Measurements from ENCODE around the gene SLC1A6.
A peak's percentile ranks its signal among the peaks of the same experiment; 100 is the strongest.
"Not testable (repeated sequence)": the region's sequence is repeated elsewhere in the genome, so short reads cannot be mapped to it uniquely, and the experiment has no call there.

The SLC1A6 gene

GRCh38 chr19:14954071-14954655 is 25.5 kb downstream of the SLC1A6 start:
- no peak for DNase-seq

DNA sequence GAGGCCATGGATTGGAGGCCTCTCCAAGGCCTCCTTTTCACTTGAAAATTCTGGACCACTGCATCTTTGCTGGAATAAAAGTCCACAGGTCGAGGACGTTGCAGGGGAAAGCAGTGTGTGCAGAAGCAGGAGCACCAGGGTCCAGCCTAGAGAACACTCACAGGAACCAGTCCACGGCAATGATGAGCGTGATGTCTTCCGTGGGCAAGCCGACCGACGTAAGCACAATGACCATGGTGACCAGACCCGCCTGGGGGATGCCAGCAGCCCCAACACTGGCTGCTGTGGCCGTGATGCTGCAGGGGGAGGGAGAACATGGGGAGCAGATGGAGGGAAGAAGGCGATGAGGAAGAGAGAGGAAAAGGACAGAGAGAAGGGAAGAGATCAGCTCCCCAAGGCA is 26.9 kb downstream of the SLC1A6 start:
- DNase-seq: no peak

DNA sequence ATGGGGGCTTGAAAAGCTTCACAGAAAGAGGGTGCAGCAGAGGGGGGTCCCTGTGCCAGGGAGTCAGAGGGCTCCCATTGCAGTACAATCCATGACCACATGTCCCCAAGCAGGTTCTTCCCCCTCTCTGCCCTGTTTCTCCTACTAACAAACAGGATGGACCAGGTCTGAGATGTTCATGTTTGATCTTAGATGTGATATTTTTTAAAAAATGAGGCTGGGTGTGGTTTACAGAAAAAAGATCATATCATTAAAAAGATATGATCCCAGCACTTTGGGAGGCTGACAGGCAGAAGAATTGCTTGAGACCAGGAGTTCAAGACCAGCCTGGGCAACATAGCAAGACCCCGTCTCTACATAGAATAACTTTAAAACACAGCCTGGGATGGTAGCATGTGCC is 29.2 kb downstream of the SLC1A6 start:
- no peak for DNase-seq

DNA sequence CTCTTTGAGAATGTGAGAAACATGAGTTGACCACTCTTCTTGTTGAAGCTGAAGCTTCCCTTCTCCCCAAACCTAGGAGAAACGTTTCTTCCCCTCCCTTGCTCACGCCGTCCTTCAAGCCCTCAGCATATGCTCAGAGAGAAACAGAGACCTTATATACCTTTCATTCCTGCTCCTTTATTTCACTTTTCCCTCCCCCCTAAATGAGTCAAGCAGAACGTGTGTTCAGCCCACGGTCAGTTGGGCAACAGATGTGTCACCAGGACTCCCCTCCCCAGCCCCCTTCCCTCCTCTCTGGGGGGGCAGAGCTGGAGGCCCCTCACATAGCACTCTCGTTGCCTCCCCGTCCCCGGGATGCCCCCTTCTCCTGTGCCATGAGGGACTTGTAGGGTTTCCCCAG is 29.8 kb downstream of the SLC1A6 start:
- no peak for DNase-seq

DNA sequence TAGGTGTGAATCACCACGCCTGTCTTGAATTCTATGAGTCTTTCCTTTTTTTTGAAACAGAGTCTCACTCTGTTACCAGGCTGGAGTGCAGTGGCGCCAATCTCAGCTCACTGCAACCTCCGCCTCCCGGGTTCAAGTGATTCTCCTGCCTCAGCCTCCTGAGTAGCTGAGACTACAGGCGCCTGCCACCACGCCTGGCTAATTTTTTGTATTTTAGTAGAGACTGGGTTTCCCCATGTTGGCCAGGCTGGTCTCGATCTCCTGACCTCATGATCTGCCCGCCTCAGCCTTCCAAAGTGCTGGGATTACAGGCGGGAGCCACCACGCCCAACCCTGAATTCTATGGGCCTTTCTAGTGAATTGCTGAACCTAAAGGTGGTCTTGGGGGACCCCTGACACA is 30.3 kb downstream of the SLC1A6 start:
- not testable (repeated sequence) for DNase-seq

DNA sequence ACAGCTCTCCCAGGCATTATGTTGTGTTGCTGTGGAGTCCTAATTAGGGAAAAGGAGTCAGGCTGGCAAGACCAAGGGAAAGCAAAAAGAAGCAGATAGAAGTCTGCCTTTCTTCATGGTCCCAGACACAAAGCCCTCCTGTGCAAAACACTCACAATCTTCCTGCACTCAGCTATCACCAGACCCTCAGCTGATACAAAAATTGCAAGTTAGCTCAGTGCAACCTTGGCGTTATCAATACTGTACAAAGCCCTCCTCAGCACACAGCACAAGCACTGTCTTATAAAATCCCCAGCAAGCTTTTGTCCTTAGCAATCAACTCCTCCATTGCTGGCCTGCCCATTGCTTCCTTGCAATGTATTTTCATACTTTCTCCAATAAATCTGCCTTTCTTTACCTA is 35.2 kb downstream of the SLC1A6 start:
- DNase-seq: no peak

DNA sequence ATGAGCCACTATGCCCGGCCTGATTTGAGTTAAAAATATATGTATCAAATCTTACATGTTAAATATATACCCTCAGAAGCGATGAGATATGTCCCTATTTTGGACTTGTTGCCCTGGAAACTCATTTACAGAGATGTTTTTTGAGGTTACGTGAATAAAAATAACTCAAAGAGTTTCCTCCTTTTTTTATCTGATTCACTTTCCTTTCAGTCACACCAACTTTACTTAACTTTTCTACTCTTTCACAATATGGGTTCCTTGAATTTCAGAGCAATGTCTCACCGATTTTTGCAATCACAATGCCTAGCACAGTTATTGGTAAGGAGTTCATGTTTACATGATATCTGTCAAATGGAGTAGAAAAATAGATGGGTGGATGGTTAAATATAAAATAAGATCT is 36.1 kb downstream of the SLC1A6 start:
- DNase-seq: no peak

DNA sequence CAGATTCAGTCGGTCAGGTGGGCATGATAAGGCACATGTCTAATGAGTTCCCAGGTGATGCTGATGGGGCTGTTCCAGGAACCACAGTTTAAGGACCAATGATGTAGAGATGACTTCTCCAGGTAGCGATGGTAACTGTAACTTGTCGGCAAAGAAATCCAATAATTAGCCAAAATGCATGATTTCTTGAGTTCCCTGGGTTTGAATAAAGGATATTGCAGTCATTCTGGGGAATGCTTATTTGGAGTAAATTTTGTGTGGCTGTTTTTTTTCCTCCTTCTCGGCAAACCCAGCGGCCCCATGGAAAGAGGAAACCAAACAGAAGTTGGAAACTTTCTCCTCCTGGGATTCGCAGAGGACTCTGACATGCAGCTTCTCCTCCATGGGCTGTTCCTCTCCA is 38.5 kb downstream of the SLC1A6 start, which contains the start of gene OR7C2:
Gene OR7C2, plus strand, starts transcription at position 301 of the 400 bp plus-strand sequence. Its CDS starts 0 bp downstream, at position 301.
- DNase-seq: no peak

- no peak for DNase-seq
Observed at GRCh38 chr19:14940266-14940665, 39.4 kb downstream of the SLC1A6 start.

DNA sequence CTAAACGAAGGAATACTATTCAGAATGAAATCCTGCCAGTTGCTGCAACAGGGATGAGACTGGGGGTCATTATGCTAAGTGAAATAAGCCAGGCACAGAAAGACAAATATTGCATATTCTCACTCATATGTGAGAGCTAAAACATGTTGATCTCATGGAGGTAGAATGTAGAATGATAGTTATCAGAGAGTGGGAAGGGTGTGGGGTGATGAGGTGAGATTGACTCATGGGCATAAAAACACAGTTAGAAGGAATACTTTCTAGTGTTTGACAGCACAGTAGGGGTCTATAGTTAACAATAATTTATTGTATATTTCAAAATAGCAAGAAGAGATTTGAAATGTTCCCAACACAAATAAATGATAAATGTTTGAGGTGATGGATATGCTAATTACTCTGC is 46.2 kb downstream of the SLC1A6 start:
- DNase-seq: no peak

DNA sequence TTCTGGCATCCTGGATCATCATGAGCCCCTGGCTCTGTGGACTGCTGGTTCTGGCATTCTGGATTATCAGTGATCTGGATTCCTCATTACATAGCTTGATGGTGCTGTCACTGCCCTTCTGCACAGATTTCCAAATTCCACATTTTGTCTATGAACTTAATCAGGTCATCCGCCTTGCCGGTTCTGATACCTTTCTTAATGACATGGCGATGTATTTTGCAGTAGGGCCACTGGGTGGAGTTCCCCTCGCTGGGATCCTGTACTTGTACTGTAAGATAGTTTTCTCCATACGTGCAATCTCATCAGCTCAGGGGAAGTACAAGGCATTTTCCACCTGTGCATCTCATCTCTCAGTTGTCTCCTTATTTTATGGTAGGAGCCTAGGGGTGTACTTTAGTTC is 62.8 kb downstream of the SLC1A6 start:
- no peak for DNase-seq

DNA sequence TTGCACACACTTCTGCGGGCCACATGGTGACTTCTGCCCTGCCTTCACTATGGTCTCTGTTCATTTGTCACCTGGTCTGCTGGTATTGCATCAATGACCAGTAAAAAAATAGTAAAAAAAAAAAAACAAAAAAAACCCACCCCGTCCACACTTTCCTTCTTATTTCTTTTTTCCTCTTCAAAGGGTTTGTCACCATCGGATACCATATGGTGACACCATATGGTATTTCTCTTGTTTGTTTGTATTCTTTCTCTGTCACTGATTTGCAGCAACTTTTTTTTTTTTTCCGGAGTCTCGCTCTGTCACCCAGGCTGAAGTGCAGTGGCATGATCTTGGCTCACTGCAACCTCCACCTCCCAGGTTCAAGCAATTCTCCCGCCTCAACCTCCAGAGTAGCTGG is 64.5 kb downstream of the SLC1A6 start:
- DNase-seq: peak; percentile 33

GRCh38 chr19:14906711-14907110 is 73.0 kb downstream of the SLC1A6 start:
- DNase-seq: no peak

DNA sequence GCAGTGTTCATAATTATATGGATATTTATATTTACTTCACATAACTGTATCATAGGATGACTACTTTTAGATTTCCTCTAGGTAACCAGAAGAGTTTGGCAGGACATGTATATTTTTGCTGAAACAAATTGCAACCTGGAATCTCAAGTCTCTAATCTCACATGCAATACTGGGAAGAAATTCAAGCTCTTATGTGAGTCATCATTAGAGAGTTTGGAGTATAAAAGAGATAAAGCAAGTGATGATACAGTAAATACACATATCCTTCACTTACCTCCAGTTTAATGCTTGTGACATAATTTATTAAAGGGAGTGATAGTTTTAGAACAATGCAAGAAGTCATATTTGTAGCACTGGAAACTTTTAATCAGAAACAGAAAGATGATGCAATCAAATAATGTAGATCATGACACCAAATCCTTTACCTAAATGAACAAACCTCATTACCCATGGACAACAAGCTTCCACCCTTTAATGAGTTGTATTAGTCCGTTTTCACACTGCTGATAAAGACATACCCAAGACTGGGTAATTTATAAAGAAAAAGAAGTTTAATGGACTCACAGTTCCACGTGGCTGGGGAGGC is 77.9 kb downstream of the SLC1A6 start:
- DNase-seq: no peak
